ENCODE measurements around the gene ZC3H4.

Gene ZC3H4

DNA sequence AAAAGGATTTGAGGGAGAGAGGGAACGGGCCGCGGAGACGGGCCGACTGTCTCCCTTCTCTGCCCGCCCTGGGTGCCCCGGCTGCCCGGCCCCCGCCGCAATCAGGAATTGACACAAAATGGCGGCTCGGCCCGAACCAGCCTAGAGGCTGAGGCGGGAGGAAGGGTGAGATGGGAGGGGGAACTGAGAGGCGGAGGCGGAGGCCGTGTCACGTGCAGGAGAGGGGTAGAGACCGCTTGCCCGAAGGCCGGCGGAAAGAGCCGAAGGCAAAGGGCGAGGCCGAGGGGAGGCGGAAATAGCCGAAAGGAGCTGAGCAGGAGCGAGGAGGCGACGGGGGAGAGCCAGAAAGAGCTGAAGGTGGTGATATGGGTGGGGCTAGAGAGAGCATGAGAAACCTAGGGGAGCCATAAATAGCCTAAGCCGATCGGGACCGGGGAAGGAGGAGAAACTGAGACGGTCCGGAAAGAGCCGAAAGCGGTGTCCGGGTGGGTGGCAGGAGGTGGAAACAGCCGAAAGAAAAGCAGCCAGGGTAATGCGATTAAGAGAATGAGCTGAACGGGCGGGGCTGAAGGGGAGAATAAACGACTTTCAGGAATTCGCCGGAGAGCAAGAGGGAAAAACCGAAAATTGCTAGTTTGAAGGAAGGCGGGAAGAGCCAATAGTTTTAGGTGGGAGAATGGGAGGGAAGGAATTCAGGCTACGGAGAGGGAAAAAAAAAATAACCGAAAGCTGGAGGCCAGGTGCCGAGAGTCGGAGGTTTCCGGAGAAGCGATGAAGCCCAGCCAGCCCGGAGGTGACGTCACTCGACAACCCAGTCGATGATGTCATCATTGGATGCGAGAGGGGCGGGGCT is at the start of gene ZC3H4:
Gene ZC3H4 (minus strand): TSS at position 780 of the 853 bp plus-strand sequence. CDS start 1,192 bp downstream, outside the sequence.
- Mint-ChIP-seq H3K9me3 (no peaks in the 10 kb centered on the region), H3K27me3 (no peaks in the 10 kb centered on the region), H3K4me3 (peak within 1 kb of the TSS; percentile 98), H3K36me3 (peaks cover 12% of the 10 kb centered on the region), H3K27ac (peak within 1 kb of the TSS; percentile 100), H3K4me1 (peaks cover 33% of the 10 kb centered on the region)

DNA sequence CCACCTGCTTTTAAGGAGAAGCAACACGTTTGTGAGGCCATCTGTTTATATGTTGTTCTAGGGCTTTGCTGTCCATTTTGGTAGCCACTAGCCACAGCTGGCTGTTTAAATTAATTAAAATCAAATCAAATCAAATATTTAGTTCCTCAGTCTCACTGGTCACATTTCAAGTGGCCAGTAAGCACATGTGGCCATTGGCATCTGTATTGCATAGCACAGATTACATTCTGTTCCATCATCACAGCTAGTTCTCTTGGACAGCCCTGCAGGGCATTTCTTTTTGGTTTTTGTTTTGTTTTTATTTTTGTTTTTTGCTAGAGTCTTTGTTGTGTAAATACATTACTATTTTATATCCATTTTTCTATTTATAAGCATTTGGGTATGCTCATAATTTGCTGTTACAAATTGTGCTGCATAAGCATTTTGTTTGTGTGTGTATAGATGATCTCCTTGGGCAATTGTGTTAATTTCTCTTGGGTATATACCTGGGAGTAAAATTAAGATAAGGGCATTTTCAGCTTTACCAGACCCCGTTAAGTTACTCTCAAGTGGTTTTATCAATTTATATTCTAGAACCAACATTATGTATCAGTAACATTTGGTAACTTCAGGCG is 48.4 kb upstream of the ZC3H4 start:
- Mint-ChIP-seq H3K27me3 (no peaks in the 10 kb centered on the region), H3K9me3 (no peaks in the 10 kb centered on the region), H3K4me3 (peak overlapping the region; percentile 30), H3K4me1 (peaks cover 64% of the 10 kb centered on the region), H3K27ac (peak overlapping the region; percentile 76), H3K36me3 (peaks cover 13% of the 10 kb centered on the region)

DNA sequence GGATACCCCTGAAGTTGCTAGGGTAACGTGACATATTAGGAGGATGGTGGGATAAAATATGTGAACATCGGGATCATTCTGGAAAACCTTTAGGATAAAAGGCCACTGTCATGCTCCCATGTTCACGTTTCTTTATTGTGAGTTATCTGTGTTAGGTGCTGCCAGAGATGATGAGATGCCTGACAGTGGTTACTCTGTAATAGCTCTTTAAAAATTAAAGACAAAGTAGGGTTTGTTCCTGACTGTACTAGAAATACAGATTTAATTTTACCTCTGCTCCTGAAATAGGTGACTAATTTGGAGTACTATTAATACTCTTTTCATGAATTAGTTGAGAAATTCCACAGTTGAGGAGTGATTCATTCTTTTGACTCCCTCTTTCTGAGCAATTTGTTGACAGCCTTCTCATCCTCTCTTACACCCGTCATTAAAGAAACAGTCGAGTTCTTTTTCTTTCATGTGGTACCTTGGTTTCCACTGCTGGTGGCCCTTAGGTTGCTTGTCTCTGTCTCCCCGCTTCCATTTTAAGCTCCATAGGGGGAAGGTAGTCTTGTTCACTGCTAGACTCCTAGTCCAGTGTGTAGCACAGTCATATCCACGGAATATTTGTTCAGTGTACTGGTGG is 45.4 kb upstream of the ZC3H4 start:
- Mint-ChIP-seq H3K4me1 (peaks cover 64% of the 10 kb centered on the region), H3K27ac (peak overlapping the region; percentile 98), H3K27me3 (no peaks in the 10 kb centered on the region), H3K36me3 (peaks cover 20% of the 10 kb centered on the region), H3K4me3 (peak overlapping the region; percentile 86), H3K9me3 (no peaks in the 10 kb centered on the region)

DNA sequence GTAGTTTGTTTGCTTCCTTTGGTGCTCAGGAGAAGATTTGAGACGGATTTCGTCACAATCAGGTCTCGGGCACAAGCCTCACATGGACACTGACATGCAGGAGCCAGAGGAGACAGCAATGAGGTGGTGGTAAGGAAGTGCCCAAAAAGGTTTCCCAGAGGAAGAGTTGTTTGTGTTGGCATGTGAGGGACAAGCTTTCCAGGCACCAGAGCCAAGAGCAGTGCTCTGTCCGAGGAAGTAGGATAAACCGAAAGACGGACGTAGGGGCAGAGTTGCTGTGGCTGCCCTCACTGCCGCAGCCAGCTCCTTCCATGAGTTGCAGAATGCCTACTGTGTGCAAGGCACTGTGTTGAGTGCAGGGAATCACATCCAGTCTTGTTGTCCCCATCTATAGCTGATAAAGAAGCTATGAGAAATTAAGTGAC is 44.8 kb upstream of the ZC3H4 start:
- Mint-ChIP-seq H3K36me3 (peaks cover 20% of the 10 kb centered on the region), H3K4me1 (peaks cover 64% of the 10 kb centered on the region), H3K27me3 (no peaks in the 10 kb centered on the region), H3K4me3 (peak overlapping the region; percentile 86), H3K27ac (peak overlapping the region; percentile 98), H3K9me3 (no peaks in the 10 kb centered on the region)

DNA sequence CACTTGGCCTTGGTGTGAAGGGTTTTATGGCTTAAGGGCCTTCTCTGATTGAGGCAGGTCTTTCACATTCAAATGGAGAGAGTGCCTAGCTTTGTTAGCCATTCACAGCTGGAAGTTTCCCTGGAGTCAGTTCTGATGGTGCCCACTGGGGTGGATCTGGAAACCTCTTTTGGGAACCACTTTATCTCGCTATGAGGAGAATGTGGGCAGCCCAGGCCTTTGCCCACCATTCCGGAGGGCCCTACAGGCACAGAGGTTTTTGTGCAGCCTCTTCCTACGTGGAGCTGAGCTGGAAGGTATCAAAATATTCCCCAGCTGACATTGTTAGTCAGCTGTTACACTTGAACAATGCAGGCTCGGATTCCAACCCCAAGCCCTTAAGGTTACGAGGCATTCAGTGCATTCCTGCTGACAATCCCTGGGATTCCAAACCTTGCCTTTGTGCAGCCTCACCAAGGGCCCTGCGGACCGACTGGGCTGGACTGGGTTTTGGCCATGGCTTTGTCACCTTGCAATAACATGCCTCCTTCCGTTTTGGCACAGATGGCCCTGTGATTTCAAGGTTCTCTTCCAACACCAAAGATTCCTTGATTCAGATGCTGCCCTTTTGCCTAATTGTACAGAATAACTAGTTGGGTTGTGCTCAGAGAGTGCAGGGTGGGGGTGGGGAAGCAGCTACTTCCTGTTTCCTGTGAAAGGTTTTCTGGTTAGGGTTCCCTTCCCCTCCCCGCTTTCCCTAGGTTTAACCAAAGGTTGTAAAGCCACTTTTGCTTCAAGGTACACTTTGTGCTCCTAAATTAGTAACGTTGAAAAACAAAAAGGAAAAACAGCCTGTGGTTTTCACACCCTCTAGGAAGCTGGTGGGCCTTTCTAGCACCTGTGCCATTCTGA is 44.1 kb upstream of the ZC3H4 start:
- Mint-ChIP-seq H3K4me3 (peak overlapping the region; percentile 86), H3K27ac (peak overlapping the region; percentile 98), H3K27me3 (no peaks in the 10 kb centered on the region), H3K36me3 (peaks cover 23% of the 10 kb centered on the region), H3K4me1 (peaks cover 69% of the 10 kb centered on the region), H3K9me3 (no peaks in the 10 kb centered on the region)

DNA sequence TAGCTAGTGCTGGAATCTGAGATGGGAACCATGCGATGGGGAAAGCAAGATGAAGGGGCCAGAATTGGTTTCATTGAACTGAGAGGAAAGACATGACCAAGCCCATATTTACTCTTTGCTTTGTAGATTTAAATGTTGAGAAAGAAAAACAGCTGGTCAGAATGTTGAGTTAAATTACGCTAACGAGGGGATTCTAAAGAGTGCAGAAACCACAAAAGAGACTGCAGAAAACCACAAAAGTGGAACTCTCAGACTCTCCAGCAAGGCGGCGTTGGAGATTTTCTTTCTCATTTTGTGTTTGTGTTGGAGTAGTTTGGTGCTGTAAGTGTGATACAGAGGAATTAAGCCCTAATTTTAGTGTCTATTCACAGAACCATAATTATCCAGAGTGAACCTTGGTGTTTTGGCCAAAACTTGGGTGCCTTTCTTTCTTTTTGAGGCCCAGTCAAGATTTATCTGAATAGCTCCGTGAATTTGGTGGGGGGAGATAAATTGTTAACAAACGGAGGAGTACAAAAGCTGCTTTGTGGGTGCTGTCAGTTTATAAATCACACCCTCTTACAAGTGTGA is 43.4 kb upstream of the ZC3H4 start:
- Mint-ChIP-seq H3K27me3 (no peaks in the 10 kb centered on the region), H3K4me1 (peaks cover 67% of the 10 kb centered on the region), H3K4me3 (peak overlapping the region; percentile 85), H3K27ac (peak overlapping the region; percentile 88), H3K36me3 (peaks cover 26% of the 10 kb centered on the region), H3K9me3 (no peaks in the 10 kb centered on the region)

DNA sequence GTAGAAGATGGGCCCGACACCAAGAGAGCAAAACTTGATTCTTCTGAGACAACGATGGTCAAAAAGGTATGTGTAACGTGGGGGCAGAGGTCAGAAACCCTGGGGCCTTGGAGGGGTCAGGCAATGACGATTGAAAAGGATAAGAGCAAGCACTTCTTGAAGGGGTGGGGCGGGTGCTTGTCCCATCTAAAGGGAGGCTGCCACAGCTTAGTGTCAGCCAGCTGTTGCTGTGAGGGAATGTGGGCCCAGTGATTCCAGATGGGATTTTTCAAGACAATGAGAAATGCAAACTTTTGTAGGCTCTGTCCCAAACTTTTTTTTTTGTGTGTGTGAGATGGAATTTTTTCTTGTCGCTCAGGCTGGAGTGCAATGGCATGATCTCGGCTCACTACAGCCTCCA is 41.6 kb upstream of the ZC3H4 start:
- H3K36me3 Mint-ChIP-seq, result peaks cover 28% of the 10 kb centered on the region
- H3K4me3 Mint-ChIP-seq, result peak overlapping the region; percentile 8
- H3K9me3 Mint-ChIP-seq, result no peaks in the 10 kb centered on the region
- peaks cover 67% of the 10 kb centered on the region for H3K4me1 Mint-ChIP-seq
- H3K27ac Mint-ChIP-seq, result peak overlapping the region; percentile 18
- H3K27me3 Mint-ChIP-seq, result no peaks in the 10 kb centered on the region

DNA sequence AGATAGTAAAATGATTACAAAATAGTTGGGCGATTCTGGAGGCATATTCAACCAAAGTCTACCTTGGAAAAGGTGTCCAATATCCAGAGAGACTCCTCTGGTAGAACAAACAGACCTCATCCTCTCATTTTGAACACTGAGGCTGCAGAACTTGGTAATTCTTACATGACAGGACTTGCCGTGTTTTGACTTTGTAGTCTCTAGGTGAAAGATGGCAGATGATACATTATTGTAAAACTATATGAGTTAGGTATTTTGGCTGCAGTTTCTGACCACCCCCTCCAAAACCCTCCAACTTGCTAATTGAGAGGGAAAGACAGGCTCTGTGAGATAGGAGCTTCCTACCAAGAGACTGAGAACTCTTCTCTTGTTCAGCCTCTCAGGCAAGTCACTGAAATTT is 39.7 kb upstream of the ZC3H4 start:
- Mint-ChIP-seq H3K9me3 (no peaks in the 10 kb centered on the region), H3K36me3 (peaks cover 31% of the 10 kb centered on the region), H3K4me3 (no peak overlapping the region), H3K4me1 (peaks cover 67% of the 10 kb centered on the region), H3K27me3 (no peaks in the 10 kb centered on the region), H3K27ac (peak overlapping the region; percentile 73)

DNA sequence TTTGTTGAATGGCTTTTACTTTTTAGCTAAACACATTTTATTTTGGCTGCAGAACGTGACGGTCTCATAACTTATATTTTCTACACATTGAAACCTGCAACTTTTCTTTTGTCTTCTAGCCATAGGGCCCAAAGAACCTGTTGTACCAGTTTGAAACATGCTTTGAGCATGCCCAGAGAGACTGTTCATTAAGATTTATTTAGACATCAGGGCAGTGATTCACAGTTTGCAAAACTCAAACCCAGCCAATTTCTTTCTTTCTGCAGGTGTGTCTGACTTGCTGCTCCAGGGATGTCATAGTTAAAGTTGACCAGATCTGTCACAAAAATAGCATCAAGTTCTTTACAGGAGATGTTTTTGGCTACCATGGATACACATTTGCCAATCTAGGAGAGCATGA is 39.1 kb upstream of the ZC3H4 start:
- H3K27me3 Mint-ChIP-seq, result no peaks in the 10 kb centered on the region
- no peak overlapping the region for H3K4me3 Mint-ChIP-seq
- H3K36me3 Mint-ChIP-seq, result peaks cover 34% of the 10 kb centered on the region
- peak overlapping the region; percentile 8 for H3K27ac Mint-ChIP-seq
- H3K9me3 Mint-ChIP-seq, result no peaks in the 10 kb centered on the region
- H3K4me1 Mint-ChIP-seq, result peaks cover 65% of the 10 kb centered on the region

DNA sequence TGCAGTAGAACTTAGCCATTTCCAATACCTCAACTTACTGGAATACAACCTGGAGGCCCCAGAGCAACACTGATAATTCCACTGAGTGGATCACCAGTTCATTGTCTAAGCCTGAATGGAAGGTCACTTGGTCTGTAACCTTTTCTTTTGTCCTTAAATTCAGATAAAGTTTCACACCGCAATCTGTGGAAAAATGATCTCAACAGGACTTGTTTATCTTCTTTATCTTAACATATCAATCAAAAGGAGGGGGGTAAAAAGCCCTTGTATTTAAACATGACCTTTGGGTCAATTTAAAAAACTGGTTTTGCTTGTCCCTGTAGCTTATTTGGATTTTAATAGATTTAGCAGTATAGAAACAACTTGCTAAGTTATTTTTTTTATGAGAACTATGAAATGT is 38.6 kb upstream of the ZC3H4 start:
- Mint-ChIP-seq H3K4me1 (peaks cover 61% of the 10 kb centered on the region), H3K27ac (peak overlapping the region; percentile 8), H3K4me3 (no peak overlapping the region), H3K36me3 (peaks cover 33% of the 10 kb centered on the region), H3K27me3 (no peaks in the 10 kb centered on the region), H3K9me3 (no peaks in the 10 kb centered on the region)

DNA sequence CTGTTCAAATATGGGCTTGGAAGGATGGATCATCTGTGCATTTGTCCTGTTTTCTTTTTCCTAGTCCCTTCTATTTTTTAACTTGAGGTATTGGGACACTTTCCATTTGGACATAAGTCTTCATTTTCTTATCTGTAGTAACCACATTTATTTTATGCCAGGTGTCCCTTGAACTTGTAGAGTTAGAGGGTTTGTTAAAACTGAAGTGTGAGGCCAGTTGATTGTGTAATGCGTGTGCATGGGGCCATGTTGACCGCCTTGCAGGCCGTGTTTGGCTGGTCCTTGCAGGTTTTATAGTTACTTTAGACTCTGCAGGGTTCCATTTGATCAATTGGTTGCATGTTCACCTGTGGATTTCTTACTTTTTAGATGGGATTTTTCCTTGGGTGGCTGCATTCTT is 38.1 kb upstream of the ZC3H4 start:
- H3K27me3 Mint-ChIP-seq, result no peaks in the 10 kb centered on the region
- H3K4me3 Mint-ChIP-seq, result no peak overlapping the region
- peaks cover 31% of the 10 kb centered on the region for H3K36me3 Mint-ChIP-seq
- no peaks in the 10 kb centered on the region for H3K9me3 Mint-ChIP-seq
- H3K4me1 Mint-ChIP-seq, result peaks cover 61% of the 10 kb centered on the region
- H3K27ac Mint-ChIP-seq, result peak overlapping the region; percentile 79

DNA sequence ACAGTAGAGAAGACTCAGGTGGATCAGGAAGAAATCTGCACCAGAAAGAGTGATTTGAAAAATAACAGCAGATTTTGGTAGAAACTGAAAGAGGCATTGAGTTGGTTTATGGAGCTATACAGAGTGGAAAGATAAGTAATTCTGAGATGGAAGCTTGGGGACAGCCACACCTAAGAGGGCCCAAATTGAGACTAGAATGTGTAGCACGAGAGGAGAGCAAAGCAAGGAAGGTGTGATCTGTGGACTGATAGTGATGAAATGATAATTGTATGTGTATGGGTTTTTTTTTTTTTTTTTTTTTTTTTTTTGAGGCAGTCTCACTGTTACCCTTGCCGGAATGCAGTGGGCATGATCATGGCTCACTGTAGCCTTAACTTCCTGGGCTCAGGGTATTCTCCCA is 33.3 kb upstream of the ZC3H4 start:
- Mint-ChIP-seq H3K4me1 (peaks cover 68% of the 10 kb centered on the region), H3K27me3 (no peaks in the 10 kb centered on the region), H3K4me3 (peak overlapping the region; percentile 47), H3K36me3 (peaks cover 21% of the 10 kb centered on the region), H3K27ac (peak overlapping the region; percentile 97), H3K9me3 (no peaks in the 10 kb centered on the region)

DNA sequence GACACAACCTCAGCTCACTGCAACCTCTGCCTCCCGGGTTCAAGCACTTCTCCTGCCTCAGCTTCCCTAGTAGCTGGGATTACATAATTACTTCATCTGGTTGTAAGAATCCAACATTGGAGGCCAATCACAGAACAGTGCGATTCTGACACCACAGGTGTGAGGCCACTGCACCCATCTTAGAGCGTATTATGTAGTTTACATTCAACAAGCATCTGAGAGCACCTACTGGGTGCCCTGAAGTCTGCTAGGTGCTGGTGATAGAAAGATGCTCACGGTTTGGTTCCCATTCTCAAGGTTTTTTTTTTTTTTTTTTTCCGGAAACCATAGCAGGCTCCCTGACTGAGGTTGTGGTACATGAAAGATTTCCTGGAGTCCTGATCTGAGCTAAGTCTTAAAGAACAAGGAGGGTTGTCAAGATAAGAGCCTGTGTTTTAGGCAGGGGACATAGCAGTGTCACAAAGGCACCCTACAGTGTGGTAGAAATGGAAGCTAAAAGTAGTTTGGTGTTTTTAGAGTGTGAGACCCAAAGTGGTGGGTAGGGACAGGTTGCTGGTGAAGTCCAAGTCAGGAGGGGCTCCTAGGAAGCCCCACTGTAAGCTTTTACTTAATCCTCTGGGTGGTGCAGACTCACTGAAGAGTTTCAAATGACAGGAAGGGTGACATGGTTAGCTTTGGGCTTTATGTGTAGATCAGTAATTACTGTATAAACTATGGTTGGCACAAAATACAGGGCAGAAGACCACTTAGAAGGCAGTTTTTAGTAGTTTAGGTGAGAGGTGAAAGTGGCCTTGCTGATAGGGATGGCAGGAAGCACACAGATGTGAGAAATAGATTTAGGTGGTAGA is 32.3 kb upstream of the ZC3H4 start:
- Mint-ChIP-seq H3K9me3 (no peaks in the 10 kb centered on the region), H3K36me3 (peaks cover 23% of the 10 kb centered on the region), H3K4me3 (peak overlapping the region; percentile 34), H3K4me1 (peaks cover 68% of the 10 kb centered on the region), H3K27me3 (no peaks in the 10 kb centered on the region), H3K27ac (peak overlapping the region; percentile 97)

DNA sequence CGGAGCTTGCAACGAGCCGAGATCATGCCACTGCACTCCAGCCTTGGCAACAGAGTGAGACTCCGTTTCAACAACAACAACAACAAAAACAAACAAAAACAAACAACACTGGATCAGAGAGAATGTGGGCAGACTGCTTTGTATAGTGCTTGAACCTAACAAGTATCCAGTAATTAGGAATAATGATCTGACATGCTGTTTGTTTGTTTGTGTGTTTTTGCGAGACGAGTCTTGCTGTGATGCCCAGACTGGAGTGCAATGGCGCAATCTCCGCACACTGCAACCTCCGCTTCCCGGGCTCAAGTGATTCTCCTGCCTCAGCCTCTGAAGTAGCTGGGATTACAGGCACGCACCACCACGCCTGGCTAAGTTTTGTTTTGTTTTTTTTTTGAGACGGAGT is 31.1 kb upstream of the ZC3H4 start:
- no peaks in the 10 kb centered on the region for H3K9me3 Mint-ChIP-seq
- no peak overlapping the region for H3K27ac Mint-ChIP-seq
- H3K4me1 Mint-ChIP-seq, result peaks cover 58% of the 10 kb centered on the region
- peaks cover 18% of the 10 kb centered on the region for H3K36me3 Mint-ChIP-seq
- H3K4me3 Mint-ChIP-seq, result no peak overlapping the region
- no peaks in the 10 kb centered on the region for H3K27me3 Mint-ChIP-seq
